H1 (cell line): ENCODE results near the gene EFR3B. TPM values are rescaled to one million over a fixed set of nuclear protein-coding genes. Genes with fewer than 3 reads are reported as not detected.
A peak's percentile ranks its signal among the peaks of the same experiment; 100 is the strongest.

Experiments
- CTCF ChIA-PET: fragments of 300-600 bp; sonication (Branson Sonifier 250); formaldehyde crosslinking; loops from one replicate; lab custom pipeline; 2021; ENCODE audit not compliant: partially characterized antibody; lab: Charles Lee
- POLR2A ChIA-PET: fragments of 300-600 bp; sonication (Branson Sonifier 250); formaldehyde crosslinking; loops from one replicate; lab custom pipeline; 2021; ENCODE audit warnings: inconsistent platforms; ENCODE audit not compliant: partially characterized antibody; lab: Charles Lee
- DNase-seq, 2 experiments: peaks; one replicate each; pipeline versions ENCODE4 v3.0.0 to v3.0.0-alpha.2; 2010 to 2022; ENCODE audit warnings: low spot score in 2 of 2, low read depth in 1 of 2, mixed read lengths in 1 of 2
- FAIRE-seq: peaks from 2 replicates; lab custom pipeline; 2011; peaks lifted over from hg19 to GRCh38; lab: Jason Lieb, UNC
- H2AFZ ChIP-seq: 2 replicates; pipeline ENCODE4 v1.8.1; 2012; ENCODE audit warnings: low read length, inconsistent platforms
- H2AK5ac ChIP-seq: 2 replicates; pipeline ENCODE4 v1.6.1; 2013; ENCODE audit warnings: low read depth, low read length
- H2BK120ac ChIP-seq: replicated peaks from 2 replicates; pipeline ENCODE3; 2013; ENCODE audit warnings: low read depth, low read length, inconsistent platforms
- H2BK12ac ChIP-seq: 2 replicates; pipeline ENCODE4 v1.6.1; 2013; ENCODE audit warnings: low read depth, low read length
- H2BK15ac ChIP-seq: 2 replicates; pipeline ENCODE4 v1.6.1; 2013; ENCODE audit warnings: low read length
- H2BK20ac ChIP-seq: 2 replicates; pipeline ENCODE4 v1.6.1; 2013; ENCODE audit warnings: low read length
- H2BK5ac ChIP-seq: 2 replicates; pipeline ENCODE4 v1.6.1; 2013; ENCODE audit warnings: low read depth, low read length
- H3K14ac ChIP-seq: 2 replicates; pipeline ENCODE4 v1.6.1; 2013; ENCODE audit warnings: inconsistent platforms; ENCODE audit not compliant: insufficient read length
- H3K18ac ChIP-seq: 2 replicates; pipeline ENCODE4 v1.6.1; 2013; ENCODE audit warnings: low read length; ENCODE audit errors: extremely low read depth
- H3K23ac ChIP-seq: 2 replicates; pipeline ENCODE4 v1.6.1; 2013; ENCODE audit warnings: inconsistent platforms; ENCODE audit not compliant: insufficient read length
- H3K23me2 ChIP-seq: 2 replicates; pipeline ENCODE4 v1.6.1; 2013; ENCODE audit warnings: low read depth, low read length
- H3K27ac ChIP-seq: 2 replicates; pipeline ENCODE4 v1.6.1; 2011; ENCODE audit warnings: low read depth, low read length, inconsistent platforms
- H3K27me3 ChIP-seq, 4 experiments: replicated peaks in 1 of 4; 1 replicate in 1 of 4; 2 replicates in 3 of 4; pipeline versions ENCODE4 v1.6.1 to v1.8.1; 2011 to 2013; ENCODE audit warnings: low read length in 3 of 4, mild to moderate bottlenecking in 3 of 4, inconsistent platforms in 2 of 4, mixed read lengths in 2 of 4, moderate library complexity in 1 of 4; ENCODE audit not compliant: control insufficient read depth in 3 of 4, insufficient read depth in 3 of 4; ENCODE audit errors: extremely low read depth in 1 of 4
- H3K36me3 ChIP-seq, 4 experiments: 2 replicates each; pipeline versions ENCODE4 v1.6.1 to v1.8.1; 2011 to 2013; ENCODE audit warnings: mild to moderate bottlenecking in 4 of 4, low read length in 3 of 4, moderate library complexity in 2 of 4, control low read depth in 1 of 4, inconsistent platforms in 1 of 4; ENCODE audit not compliant: insufficient read depth in 4 of 4, control insufficient read depth in 2 of 4
- H3K4ac ChIP-seq: replicated peaks from 2 replicates; pipeline ENCODE3; 2013; ENCODE audit warnings: low read length, low read depth, mixed read lengths, inconsistent platforms; ENCODE audit not compliant: insufficient read length
- H3K4me1 ChIP-seq, 4 experiments: replicated peaks in 1 of 4; 1 replicate in 1 of 4; 2 replicates in 3 of 4; pipeline versions ENCODE4 v1.6.1 to v1.8.1; 2011 to 2013; ENCODE audit warnings: low read length in 3 of 4, inconsistent platforms in 2 of 4, mixed read lengths in 1 of 4; ENCODE audit not compliant: insufficient read depth in 4 of 4, control insufficient read depth in 3 of 4
- H3K4me2 ChIP-seq, 2 experiments: 2 replicates each; pipeline versions ENCODE4 v1.6.1 to v1.8.1; 2011 to 2013; ENCODE audit warnings: low read depth in 2 of 2, low read length in 2 of 2, control low read depth in 1 of 2, inconsistent platforms in 1 of 2, mild to moderate bottlenecking in 1 of 2; ENCODE audit not compliant: insufficient read depth in 1 of 2
- H3K4me3 ChIP-seq, 4 experiments: fragments of 200-600, 300-600 bp in 1 of 4; sonication (generic), shearing (Covaris generic), sonication (Bioruptor Twin) in 1 of 4; 2 replicates each; pipeline versions ENCODE4 v1.5.1 to v1.8.1; 2011 to 2016; ENCODE audit warnings: low read length in 4 of 4, low read depth in 3 of 4, control low read depth in 2 of 4, inconsistent platforms in 2 of 4, mild to moderate bottlenecking in 2 of 4, mixed read lengths in 1 of 4, moderate library complexity in 1 of 4; ENCODE audit not compliant: insufficient read depth in 2 of 4; ENCODE audit errors: extremely low read depth in 1 of 4
- H3K56ac ChIP-seq: replicated peaks from 2 replicates; pipeline ENCODE3; 2013; ENCODE audit warnings: low read depth, mild to moderate bottlenecking, mixed read lengths, low read length, inconsistent platforms; ENCODE audit not compliant: insufficient read length
- H3K79me1 ChIP-seq: 2 replicates; pipeline ENCODE4 v1.6.1; 2013; ENCODE audit warnings: low read depth, low read length, control low read depth
- H3K79me2 ChIP-seq, 2 experiments: 2 replicates each; pipeline versions ENCODE4 v1.6.1 to v1.8.1; 2012 to 2013; ENCODE audit warnings: low read length in 2 of 2, mild to moderate bottlenecking in 2 of 2, inconsistent platforms in 1 of 2; ENCODE audit not compliant: insufficient read depth in 2 of 2, control insufficient read depth in 1 of 2
- H3K9ac ChIP-seq, 4 experiments: replicated peaks in 1 of 4; 1 replicate in 1 of 4; 2 replicates in 3 of 4; pipeline versions ENCODE4 v1.6.1 to v1.8.1; 2011 to 2013; ENCODE audit warnings: low read depth in 3 of 4, low read length in 3 of 4, control low read depth in 2 of 4, mild to moderate bottlenecking in 2 of 4, moderate library complexity in 2 of 4, inconsistent platforms in 1 of 4; ENCODE audit errors: extremely low read depth in 1 of 4
- H3K9me3 ChIP-seq, 2 experiments: 2 replicates each; pipeline versions ENCODE4 v1.6.1 to v1.8.1; 2012 to 2013; ENCODE audit warnings: mild to moderate bottlenecking in 2 of 2, moderate library complexity in 2 of 2, control low read depth in 1 of 2, inconsistent platforms in 1 of 2, low read depth in 1 of 2, low read length in 1 of 2, mixed read lengths in 1 of 2; ENCODE audit not compliant: insufficient read depth in 2 of 2
- H4K20me1 ChIP-seq, 2 experiments: replicated peaks in 1 of 2; 2 replicates each; pipeline versions ENCODE3 to v1.8.1; 2011 to 2013; ENCODE audit warnings: inconsistent platforms in 2 of 2, low read length in 2 of 2, mild to moderate bottlenecking in 1 of 2; ENCODE audit not compliant: insufficient read depth in 2 of 2, control insufficient read depth in 1 of 2
- H4K5ac ChIP-seq: 2 replicates; pipeline ENCODE4 v1.6.1; 2013; ENCODE audit warnings: low read length, low read depth, mixed read lengths, inconsistent platforms; ENCODE audit not compliant: insufficient read length
- H4K8ac ChIP-seq: 2 replicates; pipeline ENCODE4 v1.8.0; 2013; ENCODE audit warnings: mild to moderate bottlenecking, moderate library complexity, low read length, inconsistent platforms; ENCODE audit not compliant: insufficient read depth; ENCODE audit errors: extremely low read depth
- H4K91ac ChIP-seq: replicated peaks from 2 replicates; pipeline ENCODE3; 2013; ENCODE audit warnings: low read length, mixed read lengths, inconsistent platforms; ENCODE audit not compliant: insufficient read length
- BCL11A ChIP-seq, 2 experiments: IDR thresholded peaks; one replicate each; pipeline ENCODE4 v1.6.1; 2011; ENCODE audit warnings: low read depth in 2 of 2, low read length in 2 of 2, mild to moderate bottlenecking in 2 of 2
- CTCF ChIP-seq, 3 experiments: IDR thresholded peaks; 1 replicate in 2 of 3; 2 replicates in 1 of 3; pipeline versions ENCODE4 v1.5.1 to v1.6.1; 2011; ENCODE audit warnings: low read length in 3 of 3, mild to moderate bottlenecking in 3 of 3, inconsistent platforms in 2 of 3, low read depth in 1 of 3, moderate library complexity in 1 of 3; ENCODE audit not compliant: insufficient read depth in 1 of 3; ENCODE audit errors: control extremely low read depth in 1 of 3
- E2F6 ChIP-seq: IDR thresholded peaks from 2 replicates; pipeline ENCODE4 v1.6.1; 2012; ENCODE audit warnings: inconsistent platforms
- GTF2F1 ChIP-seq: IDR thresholded peaks from 2 replicates; pipeline ENCODE4 v1.6.1; 2012; ENCODE audit warnings: low read depth, low read length, improper control_type of control experiment, borderline replicate concordance
- RAD21 ChIP-seq, 2 experiments: IDR thresholded peaks in 1 of 2; conservative IDR thresholded peaks in 1 of 2; 2 replicates each; pipeline ENCODE4 v1.6.1; 2011; ENCODE audit warnings: low read depth in 2 of 2, low read length in 2 of 2, improper control_type of control experiment in 1 of 2, inconsistent platforms in 1 of 2, mild to moderate bottlenecking in 1 of 2, moderate library complexity in 1 of 2
- TAF1 ChIP-seq: IDR thresholded peaks from 2 replicates; pipeline ENCODE4 v1.6.1; 2011; ENCODE audit warnings: mild to moderate bottlenecking, low read depth, low read length
- WGBS, 2 experiments: shearing (Covaris generic) in 1 of 2; methylation state at CpG; one replicate each; pipeline versions ENCODE4 v1.1.6 to v1.1.7; 2013 to 2015; ENCODE audit warnings: low lambda C conversion rate in 2 of 2, mixed read lengths in 2 of 2, inconsistent platforms in 1 of 2, low coverage in 1 of 2, missing lambda C conversion rate in 1 of 2; ENCODE audit not compliant: insufficient replicate concordance in 2 of 2, insufficient coverage in 1 of 2, insufficient read length in 1 of 2; ENCODE audit errors: extremely low coverage in 1 of 2, missing lambda C conversion rate in 1 of 2; 5-methylcytosine and 5-hydroxymethylcytosine counted together
- polyA plus RNA-seq, 7 experiments: library from polyadenylated mRNA; depleted of rRNA in 3 of 7; stranded (reverse) in 5 of 7; unstranded in 2 of 7; fragments of >200 nt in 5 of 7; fragments of 200-250 nt in 2 of 7; gene quantifications; 1 replicate in 5 of 7; 2 replicates in 1 of 7; 4 replicates in 1 of 7; pipeline versions ENCODE4 v1.2.1 to v1.2.3, GENCODE V29; 2011 to 2013; ENCODE audit warnings: missing spikeins in 2 of 7, mixed read lengths in 2 of 7
- total RNA-seq: library from RNA; stranded (reverse); fragmentation: NEBNext Ultra II Directional; extraction: Animal tissue kit (Norgen Biotek cat#: 25700); gene quantifications from 2 replicates; pipeline ENCODE4 v1.2.1, GENCODE V29; 2021

The EFR3B gene
- total and polyA plus RNA-seq, 2 of the 8 experiments (the other 6 are each of a cell fraction or from before 2014, with no cell fraction given) = 3.4 to 9.6 TPM

GRCh38 chr2:25161055-25161781 lies 119.3 kb downstream of the EFR3B start:
- Histone ChIP-seq H3K27ac (no peak overlapping the region), H2BK12ac (peak overlapping the region; percentile 56; the same call in 1 of the 2 replicates), H3K79me2 (no peaks in the 10 kb centered on the region), H3K79me1 (no peaks in the 10 kb centered on the region; the same call in 1 of the 2 replicates), H3K4me3 (no peak overlapping the region), H4K8ac (peak overlapping the region; percentile 73; the same call in 1 of the 2 replicates), H4K91ac (peak overlapping the region; percentile 66), H3K9ac (no peak overlapping the region), H3K4me2 (no peak overlapping the region), H2BK15ac (no peak overlapping the region), H3K23me2 (no peaks in the 10 kb centered on the region), H3K18ac (peak overlapping the region; percentile 48), H4K5ac (peak overlapping the region; percentile 8), H4K20me1 (no peaks in the 10 kb centered on the region), H2BK120ac (no peak overlapping the region), H2BK20ac (peak overlapping the region; percentile 32; the same call in 1 of the 2 replicates), H3K56ac (no peak overlapping the region), H3K4ac (no peak overlapping the region), H2AK5ac (no peak overlapping the region), H3K23ac (no peak overlapping the region), H3K14ac (no peak overlapping the region), H2BK5ac (no peak overlapping the region), H3K27me3 (peaks cover 0 to 3% (median 2%) of the 10 kb centered on the region in 4 experiments; a peak in 4 of 7 replicates), H2AFZ (no peak overlapping the region), H3K4me1 (peaks cover 0 to 11% (median 0%) of the 10 kb centered on the region in 4 experiments; a peak in 3 of 7 replicates), H3K36me3 (no peaks in the 10 kb centered on the region), H3K9me3 (no peaks in the 10 kb centered on the region)
- 79% methylated on average over 46 of the region's 69 CpGs; no CpG with 5 or more reads in 1 of the 2 experiments for WGBS, 2 experiments
- ChIA-PET POLR2A (interaction anchor here (2.4 kb wide), 1 partner anchor 68 kb away, joined by 8 read pairs; no protein-coding TSS in a partner anchor), CTCF (interaction anchor here (0.6 to 11.9 kb wide), 4 partner anchors 8 to 231 kb away, joined by 3 to 106 read pairs (median 3); no protein-coding TSS in a partner anchor)
- DNase-seq = peak in 1 of 2 experiments; percentile 73
- no peak for FAIRE-seq
- TF ChIP-seq E2F6 (0 out of 2 replicates have a peak, but pooled peaks have one; percentile 30), CTCF (IDR thresholded peaks at IDR 0.05; ENCODE audit: control extremely low read depth in 1 of 3, insufficient read depth in 1 of 3, low read depth in 1 of 3, low read length in 3 of 3) (peak; percentile 6 to 24 (median 24); a peak in 3 of 4 replicates), TAF1 (no peak), BCL11A (IDR thresholded peaks at IDR 0.05; ENCODE audit: low read depth in 2 of 2, low read length in 2 of 2) (no peak), GTF2F1 (no peak), RAD21 (IDR thresholded peaks at IDR 0.05 in 1 of 2, conservative IDR thresholded peaks at IDR 0.05 in 1 of 2; ENCODE audit: low read depth in 2 of 2, low read length in 2 of 2) (peak; percentile 4 to 22; a peak in 2 of 4 replicates)
